DMS153 treated with DMSO at 0.1 percent for 48 hours (cell line): ENCODE data around the gene G3BP1.
A peak's percentile ranks its signal among the peaks of the same experiment; 100 is the strongest.
"Not testable (repeated sequence)": the region's sequence is repeated elsewhere in the genome, so short reads cannot be mapped to it uniquely, and the experiment has no call there.

Source experiments
- DNase-seq: peaks from one replicate; lab custom pipeline; 2025; ENCODE audit not compliant: unreplicated experiment; lab: John Stamatoyannopoulos, UW

G3BP1 gene

DNA sequence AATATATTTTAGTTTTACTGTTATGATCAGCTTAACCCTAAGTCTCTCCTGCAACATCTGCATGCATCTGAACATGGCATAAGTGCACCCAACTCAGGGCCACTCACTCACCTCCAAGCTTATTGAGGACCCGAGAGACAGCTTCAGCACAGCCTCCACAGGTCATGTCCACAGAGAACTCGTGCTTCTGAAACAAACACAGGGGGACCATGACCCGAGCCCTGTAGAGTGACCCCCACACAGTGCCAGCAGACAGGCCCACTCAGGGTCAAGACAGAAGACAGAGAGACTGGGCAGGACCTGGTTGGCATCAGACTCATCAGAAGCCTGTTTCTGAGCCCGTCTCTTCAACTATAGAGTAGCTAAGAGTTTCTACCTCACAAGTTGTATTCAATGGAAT, 20.2 kb upstream of the G3BP1 start:
- DNase-seq, result no peak

DNA sequence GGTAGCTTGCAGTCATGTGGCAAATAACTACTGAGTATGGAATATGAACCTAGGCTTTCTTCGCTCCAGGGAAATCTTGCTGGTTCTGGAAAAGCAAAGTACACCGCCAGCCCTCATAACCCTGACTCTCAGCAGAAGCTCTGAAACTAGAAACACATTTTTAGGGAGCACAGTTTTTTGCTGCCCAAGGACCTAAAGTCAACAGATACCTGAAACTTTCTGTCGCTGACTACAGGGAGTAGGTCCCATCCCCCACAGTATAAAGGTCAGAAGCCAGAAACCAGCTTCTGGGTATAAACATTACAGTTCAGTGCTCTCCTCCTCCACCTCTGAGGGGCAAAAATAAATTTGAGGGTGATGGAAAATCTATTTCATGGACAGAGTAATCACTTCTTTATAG, 16.4 kb upstream of the G3BP1 start:
- no peak for DNase-seq

DNA sequence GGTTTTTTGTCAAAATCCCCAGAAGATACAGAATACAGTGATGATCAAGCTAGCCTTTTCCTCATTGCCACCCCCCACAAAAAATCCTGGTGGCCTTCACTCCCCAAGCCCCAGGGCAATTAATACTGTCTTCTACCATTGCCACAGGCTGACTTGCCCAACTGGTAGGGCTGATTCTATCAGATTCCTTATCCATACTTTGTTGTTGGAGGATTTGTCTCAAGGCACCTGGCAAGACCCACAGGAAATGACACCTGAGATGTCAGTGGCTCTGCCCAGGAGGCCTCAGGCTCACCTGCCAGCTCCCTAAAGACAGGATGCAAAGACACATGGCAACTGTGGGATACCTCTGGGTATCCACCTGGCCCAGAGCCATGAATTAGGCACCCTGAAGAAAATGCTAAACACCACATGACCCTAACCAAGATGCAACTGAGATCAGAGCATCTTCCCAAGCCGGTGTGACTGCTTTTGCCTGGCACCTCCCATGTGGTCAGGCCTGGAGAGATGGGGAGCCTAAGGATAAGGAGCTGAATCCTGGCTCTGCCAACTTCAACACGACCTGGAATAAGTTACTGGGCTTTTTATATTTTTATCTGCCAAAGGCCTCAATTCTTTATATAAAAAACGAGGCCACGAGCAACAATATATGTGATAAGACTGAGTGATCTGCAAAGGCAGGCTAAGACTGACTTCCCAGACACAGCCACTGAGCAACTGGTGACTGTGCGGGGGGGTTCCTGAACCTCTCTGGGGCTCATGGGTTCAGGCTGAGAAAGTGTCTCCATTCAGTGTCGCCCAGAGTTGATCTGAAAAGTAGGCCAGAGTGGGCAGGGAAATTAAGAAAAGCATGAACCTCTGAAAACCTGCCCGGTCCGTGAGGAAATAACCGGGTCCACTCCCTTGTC, 14.3 kb upstream of the G3BP1 start:
- DNase-seq, result no peak

DNA sequence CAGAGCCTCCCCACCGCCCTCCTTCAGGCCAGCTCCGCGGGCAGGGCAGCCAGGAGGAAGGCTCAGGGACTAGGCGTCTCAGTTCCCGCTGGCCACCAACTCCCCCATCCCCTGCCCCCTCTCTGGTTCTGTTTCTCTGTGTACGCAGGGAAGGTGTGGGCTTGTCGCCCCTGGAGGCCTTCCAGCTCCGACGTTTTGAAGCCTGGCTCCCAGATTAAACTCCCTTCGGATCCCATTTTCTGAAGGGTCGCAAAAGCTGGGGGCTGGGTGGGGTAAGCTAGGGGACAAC, 13.7 kb upstream of the G3BP1 start:
- no peak for DNase-seq

DNA sequence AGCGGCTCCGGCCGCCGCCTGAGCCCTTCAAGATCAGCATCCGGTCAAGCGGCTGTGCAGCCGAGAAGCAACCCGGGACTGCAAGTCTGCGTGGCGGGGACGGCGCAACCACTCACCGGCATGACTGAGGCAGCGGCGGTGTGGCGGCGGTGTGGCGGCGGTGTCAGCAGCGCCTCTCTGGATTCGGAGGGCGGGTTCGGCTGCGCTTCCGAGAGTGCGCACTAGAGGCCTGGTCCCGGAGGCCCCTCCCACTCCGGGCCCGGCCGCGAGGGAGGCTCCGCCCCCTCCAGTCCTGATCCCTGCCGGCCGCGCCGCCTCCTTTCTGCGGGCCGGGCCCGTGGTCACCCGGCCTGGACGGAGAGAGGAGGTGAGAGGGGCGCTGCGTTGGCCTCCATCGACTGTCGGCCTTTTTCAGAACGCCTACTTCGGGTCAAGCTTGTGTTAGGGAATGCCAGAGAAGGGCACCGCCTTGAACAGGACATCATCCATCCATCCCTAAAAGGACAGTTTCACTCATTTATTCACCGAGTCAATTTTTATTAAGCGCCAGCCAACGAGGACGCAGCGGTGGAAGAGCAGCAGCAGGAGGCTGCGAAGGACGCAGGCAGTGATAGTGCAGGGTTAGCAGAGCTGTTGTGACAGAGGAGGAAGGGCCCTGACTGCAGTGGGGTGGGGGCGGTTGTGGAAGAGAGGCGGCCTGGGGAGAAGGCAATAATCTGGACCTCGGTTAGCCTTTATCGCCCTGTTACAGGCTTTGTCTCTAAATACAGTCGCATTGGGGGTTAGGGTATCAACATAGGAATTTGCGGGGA, 13.1 kb upstream of the G3BP1 start, which contains the start of gene ATOX1:
TSS of gene ATOX1 (minus strand) at position 202 of the 812 bp plus-strand sequence. CDS start at position 122, 80 bp downstream.
- no peak for DNase-seq

DNA sequence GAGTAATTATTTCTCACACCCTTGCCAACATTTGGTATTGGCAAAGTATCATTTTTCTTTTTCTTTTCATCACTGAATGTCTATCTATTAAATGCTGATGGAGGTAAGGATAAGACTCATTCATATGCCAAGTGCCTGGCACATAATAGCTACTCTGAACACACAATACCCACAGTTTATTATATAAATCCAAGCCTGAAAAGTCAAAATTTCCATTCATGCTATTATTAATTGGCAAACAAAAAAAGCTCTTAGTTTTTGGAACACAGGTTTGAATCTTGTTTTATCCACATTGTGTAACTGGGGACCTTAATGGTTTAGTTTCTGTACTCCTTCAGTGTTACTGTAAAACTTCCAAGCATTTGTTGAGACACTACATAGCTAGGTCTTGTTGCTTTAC, 7.0 kb upstream of the G3BP1 start:
- DNase-seq, result no peak

DNA sequence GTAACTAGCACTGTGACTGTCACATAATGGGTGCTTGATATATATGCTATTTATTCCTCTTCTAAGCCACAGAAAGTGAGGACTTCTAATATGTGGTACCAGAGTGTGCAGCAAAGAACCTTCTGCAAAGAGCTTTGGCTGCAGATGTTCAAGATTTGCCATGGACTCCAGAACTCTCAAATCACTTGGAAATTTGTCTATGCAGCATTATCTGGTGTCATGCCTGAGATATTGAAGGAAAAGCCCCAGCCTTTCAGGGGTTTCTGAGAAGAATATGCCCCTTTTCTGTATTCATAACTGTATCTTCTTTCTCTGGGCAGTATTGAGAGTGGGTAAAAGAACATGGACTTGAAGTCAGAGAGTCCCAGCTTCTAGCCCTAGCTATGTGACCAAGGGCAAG, 4.8 kb upstream of the G3BP1 start:
- no peak for DNase-seq

DNA sequence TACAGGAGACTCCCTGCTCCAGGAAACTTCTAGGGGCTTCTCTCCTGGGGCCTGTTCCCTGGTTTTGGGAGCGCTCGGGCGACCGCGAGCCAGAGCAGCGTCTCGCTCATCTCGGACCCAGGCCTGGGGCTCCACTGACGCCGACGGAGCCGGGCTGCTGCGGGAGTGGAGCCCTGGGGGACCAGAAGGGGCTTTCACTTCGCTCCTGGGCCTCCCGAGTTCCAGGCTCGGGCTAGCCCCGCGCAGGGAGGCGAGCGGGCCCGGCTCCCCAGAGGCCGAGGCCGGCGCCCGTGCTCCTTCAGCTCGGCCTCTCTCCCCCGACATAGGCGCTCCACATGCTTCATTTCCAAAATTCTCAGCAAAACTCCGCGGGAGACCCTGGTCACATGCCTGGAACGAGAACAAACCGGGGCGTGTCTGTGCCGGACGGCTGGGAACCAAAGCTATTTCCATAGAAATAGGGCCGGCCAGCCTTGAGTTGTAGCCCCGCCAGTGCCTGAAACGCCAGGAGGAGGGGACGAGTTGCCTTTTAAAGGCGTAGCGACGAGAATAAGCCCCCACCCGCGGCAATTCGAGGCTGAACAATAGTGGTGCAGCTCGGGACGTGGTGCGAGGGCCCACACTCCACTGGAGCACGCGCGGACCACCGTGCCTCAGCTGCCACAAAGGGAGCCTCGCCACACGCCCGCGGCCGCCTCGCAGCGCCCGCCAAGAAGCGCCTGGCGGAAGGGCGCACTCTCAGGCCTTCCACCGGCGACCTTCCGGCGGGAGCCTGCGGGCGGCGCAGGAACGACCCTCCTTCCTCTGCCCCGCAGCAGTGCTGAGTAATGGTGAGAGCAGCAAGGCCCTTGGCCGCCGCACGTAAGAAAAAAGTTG, 1.1 kb upstream of the G3BP1 start:
- DNase-seq, result peak; percentile 34

DNA sequence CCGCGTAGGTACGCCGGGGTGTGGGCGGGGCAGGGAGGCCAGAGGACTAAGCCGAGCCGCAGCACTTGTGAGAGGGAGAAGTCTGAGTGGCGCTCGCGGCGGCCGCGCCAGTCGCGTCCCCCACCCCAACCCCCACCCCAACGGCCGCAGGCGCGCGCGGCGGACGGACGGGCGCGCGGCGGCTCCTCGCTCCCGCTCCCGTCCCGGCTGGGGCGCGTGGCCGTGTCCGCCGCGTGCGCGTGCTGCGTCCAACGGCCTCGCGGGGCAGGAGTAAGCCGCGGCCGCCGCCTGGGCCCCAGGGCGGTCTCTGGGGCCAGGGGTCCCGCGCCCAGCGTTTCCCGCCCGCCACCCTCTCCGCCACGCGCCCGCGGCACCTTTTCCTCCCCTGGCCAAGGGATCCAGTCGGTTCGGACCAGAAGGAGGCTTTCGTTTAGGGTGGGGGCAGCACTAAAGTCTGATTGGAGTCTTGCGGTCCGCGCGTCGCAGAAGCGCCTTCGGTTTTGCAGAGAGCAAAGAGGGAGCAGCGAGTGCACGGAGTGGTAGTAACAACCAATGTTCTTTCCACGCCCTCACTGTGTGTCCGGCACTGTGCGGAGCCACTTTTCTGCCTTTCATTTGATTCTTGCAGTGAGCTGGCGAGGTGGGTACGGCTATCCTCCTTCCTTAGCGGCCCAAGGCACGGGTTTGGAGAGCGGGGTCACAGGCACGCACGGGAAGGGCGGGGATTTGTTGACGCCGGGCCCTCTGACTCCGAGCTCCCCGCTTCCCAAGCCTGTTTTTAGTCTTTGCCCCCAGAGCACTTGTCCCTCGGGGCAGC, 483 bp downstream of the G3BP1 start:
- no peak for DNase-seq

DNA sequence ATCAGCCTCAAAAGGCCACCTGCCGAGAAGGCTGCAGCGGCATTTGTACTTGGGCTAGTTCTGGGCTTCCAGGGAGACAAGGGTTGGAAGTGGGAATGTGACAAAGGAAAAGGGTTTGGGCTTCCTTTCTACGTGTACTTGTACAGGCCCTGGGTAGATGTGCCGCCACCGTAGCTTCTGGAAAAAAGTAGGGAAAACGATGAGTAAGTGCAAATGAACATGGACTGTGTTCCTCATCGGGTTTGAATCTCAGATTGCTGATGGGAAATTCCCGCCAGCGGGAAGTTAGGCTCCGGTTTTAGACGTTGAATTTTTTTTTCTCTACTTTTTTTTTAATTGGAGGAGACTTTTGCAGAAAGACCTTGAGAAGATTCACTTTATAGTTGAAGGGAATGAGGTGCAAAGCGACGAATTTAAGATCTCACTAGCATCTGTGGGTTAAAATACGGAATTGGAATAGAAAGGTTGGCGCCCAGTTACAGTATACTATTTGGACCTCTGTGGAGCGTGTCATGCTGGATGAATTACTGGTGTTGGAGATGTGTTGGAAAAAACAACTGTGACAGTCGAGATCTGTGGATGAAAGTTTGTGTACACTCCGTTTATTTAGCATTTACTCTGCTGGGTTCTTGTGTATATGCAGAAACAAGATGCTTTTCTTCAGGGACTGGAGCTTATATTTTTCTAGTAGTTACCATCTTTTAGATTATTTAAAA, 1.2 kb downstream of the G3BP1 start:
- DNase-seq, result no peak

DNA sequence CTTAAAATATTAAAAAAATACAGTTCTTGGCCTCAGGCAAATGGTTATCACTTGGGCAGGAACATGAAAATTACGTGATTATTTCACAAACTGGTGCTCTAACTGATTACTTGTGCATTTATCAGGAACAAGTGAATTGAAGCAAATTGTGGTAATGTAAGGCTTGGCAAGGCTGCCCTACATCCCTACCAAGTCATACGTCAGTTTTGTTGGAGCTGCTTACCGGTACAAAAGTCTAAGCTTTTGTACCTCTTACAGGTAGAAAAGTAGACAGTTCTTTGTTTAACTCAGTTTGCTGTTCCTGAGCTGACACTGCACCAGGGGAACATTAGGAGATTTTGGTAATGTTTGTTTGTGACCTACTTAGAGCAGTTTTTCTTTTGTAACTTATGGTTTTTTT, 2.2 kb downstream of the G3BP1 start:
- DNase-seq, result no peak

DNA sequence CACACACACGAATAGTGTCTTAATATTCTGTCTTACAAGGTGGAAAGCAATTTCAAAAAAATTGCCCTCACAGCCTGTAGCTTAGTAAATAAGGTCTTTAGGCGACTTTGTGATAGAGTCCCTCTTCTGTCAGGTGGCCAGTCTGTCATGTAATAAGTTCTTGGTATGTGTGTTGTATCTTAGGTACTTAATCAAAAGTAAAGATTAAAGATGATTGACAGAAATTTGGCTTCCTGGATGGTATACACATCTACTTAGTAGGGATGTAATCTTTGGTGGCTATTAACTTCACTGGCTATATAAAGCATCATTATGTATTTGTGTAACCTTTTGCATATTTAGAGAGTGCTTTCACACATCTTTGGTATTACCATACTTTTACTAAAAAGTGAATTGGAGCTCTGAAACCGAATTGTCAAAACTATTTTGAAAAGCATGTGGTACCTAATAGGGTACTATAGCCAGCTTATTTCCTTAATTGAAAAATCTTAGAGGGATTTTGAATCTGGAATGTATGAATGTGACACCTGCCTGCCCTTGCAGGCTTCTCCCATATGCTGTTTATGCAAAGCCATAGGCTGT, 3.4 kb downstream of the G3BP1 start:
- no peak for DNase-seq

DNA sequence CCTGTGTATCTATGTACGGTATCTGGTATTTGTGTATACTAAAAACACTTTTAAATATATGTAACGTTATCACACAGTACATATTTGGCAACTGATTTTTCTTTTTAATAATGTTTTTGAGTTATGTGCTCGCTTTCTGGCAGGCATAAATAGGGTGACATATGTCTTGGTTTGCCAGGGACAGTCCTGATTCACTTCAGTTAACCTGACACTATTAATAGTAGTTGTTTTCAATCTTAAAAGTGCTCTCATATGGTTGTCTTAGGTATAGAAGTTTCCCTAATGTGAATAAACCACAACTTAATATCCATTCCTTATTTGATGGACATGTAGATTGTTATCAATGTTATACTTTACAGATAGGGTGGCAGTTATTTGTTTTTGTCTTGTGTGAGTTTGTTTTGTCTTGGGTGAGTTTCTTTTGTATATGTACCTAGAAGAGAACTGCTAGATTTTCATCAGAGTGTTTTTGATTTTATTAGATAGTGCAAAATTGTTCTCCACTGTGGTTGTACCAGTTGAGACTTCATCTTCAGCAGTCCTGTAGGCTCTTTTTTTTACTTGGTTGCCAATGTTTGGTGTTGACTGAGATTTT, 7.9 kb downstream of the G3BP1 start:
- no peak for DNase-seq

DNA sequence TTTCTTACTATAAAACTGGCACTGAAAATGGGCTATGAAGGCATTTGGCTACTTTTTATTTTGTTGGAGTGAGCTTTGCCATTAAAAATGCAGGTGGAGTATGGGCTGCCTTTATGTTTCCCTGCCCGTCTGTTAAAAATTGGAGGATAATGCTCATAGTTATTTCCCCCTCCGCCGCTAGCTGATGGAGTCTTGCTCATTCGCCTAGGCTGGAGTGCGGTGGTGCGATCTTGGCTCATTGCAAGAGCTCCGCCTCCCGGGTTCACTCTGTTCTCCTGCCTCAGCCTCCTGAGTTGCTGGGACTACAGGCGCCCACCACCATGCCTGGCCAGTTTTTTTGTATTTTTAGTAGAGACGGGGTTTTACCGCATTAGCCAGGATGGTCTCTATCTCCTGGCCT, 8.6 kb downstream of the G3BP1 start:
- no peak for DNase-seq

DNA sequence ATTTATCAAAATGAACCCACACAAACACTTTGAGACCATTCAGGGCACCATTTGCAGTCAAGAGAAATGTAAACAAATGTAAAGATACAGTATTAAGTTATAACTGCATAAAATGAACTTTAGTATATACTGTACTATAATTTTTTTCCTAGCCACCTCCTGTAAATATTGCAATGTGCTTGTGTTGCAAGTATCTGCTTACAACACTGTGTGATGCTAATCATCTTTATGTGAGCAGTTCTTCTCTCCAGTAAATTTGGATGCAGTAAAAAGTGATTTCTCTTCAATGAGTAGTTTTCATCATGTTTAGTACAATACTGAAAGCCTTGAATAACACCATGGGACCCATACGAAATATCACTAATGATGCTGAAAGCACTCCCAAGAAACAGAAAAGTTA, 9.4 kb downstream of the G3BP1 start:
- no peak for DNase-seq

DNA sequence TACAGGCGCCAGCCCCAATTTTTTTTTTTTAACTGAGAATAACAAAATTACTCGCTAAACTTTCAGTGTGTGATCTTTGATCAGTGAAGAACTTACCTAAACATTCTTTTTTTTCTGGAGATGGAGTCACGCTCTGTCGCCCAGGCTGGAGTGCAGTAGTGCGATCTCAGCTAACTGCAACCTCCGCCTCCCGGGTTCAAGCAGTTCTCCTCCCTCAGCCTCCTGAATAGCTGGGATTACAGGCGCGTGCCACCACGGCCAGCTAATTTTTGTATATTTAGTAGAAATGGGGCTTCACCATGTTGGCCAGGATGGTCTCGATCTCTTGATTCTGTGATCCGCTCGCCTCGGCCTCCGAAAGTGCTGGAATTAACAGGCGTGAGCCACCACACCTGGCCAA, 11.9 kb downstream of the G3BP1 start:
- not testable (repeated sequence) for DNase-seq

DNA sequence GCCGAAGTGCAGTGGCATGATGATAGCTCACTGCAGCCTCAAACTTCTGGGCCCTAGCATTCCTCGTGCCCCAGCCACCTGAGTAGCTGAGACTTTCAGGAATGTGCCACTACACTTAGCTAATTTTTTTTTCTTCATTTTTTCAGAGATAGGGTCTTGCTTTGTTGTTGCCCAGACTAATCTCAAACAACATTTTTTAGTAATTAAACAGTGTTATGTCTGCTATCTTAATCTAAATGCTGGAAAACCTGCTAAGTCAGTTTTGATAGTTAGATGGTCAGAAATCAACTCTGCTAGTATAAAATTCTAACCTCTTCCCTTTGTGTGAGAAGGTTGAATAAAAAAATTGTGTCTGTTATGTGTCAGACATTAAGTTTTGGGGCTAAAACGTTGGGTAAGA, 12.4 kb downstream of the G3BP1 start:
- DNase-seq, result no peak

DNA sequence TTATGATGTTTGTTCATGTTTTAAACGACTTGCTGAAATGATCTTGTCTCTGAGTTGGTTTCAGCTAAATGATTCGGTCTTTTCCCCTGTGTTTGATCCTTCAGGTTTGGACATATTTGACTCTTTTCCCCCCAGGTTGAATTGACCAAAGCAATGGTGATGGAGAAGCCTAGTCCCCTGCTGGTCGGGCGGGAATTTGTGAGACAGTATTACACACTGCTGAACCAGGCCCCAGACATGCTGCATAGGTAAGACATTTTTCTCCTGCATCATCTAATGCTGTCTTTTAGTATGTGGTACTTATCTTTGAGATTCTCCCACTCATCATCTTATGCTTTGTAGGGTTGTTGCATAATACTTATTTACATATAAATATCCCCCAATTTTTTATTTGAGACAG, 14.7 kb downstream of the G3BP1 start:
- DNase-seq, result no peak

DNA sequence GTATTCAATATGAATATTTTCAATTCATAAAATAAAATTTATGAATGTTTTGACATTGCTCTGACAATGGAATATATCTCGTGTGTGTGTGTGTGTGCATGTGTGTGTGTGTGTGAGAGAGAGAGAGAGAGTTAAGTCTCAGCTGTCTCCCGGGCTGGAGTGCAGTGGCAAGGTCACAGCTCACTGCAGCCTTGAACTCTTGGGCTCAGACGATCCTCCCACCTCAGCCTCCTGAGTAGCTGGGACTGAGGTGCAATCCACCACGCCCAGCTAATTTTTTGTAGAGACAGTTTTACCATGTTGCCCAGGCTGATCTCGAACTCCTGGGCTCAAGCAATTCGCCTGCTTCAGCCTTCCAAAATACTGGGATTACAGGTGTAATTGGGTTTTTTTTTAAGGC, 16.1 kb downstream of the G3BP1 start:
- DNase-seq, result no peak
